HG03045 (cell line): ENCODE measurements around the gene TMEM95.

Experiments
- ATAC-seq: cut with Tn5 transposase; IDR thresholded peaks from one replicate; pipeline ENCODE4 v1.9.1; 2021; ENCODE audit warnings: mild to moderate bottlenecking, moderate library complexity; ENCODE audit not compliant: unreplicated experiment

TMEM95 gene

GRCh38 chr17:7374353-7374752 is 19.4 kb downstream of the TMEM95 start:
- ATAC-seq = no peak

- no peak for ATAC-seq
Observed at GRCh38 chr17:7379134-7379533, 24.2 kb downstream of the TMEM95 start.

GRCh38 chr17:7380321-7380720 is 25.4 kb downstream of the TMEM95 start:
- no peak for ATAC-seq

- ATAC-seq = no peak
Observed at GRCh38 chr17:7380855-7381683, 26.1 kb downstream of the TMEM95 start, which contains the start of gene TNK1. TNK1 (plus strand) TSS chr17:7381089; CDS start chr17:7382927, 1,838 bp downstream.

- no peak for ATAC-seq
Observed at GRCh38 chr17:7382901-7383300, 27.9 kb downstream of the TMEM95 start.

GRCh38 chr17:7383371-7383741 is 28.4 kb downstream of the TMEM95 start:
- no peak for ATAC-seq

- peak; percentile 63 for ATAC-seq
Observed at GRCh38 chr17:7383742-7384488, 29.0 kb downstream of the TMEM95 start.

GRCh38 chr17:7384489-7385081 is 29.6 kb downstream of the TMEM95 start:
- ATAC-seq = no peak

GRCh38 chr17:7388856-7389255 is 33.9 kb downstream of the TMEM95 start:
- ATAC-seq = no peak

- ATAC-seq = no peak
Observed at GRCh38 chr17:7389924-7390910, 35.3 kb downstream of the TMEM95 start.

GRCh38 chr17:7391307-7391706 is 36.4 kb downstream of the TMEM95 start:
- ATAC-seq = no peak

GRCh38 chr17:7392696-7393612 is 38.0 kb downstream of the TMEM95 start:
- ATAC-seq = no peak

GRCh38 chr17:7393613-7394451 is 38.9 kb downstream of the TMEM95 start:
- peak; percentile 54 for ATAC-seq

GRCh38 chr17:7394452-7395191 is 39.7 kb downstream of the TMEM95 start, which contains the start of gene PLSCR3:
PLSCR3 (minus strand) TSS chr17:7394525; CDS start chr17:7394110, 415 bp downstream.
- peak; percentile 71 for ATAC-seq

GRCh38 chr17:7396147-7396546 is 41.2 kb downstream of the TMEM95 start:
- ATAC-seq = no peak

GRCh38 chr17:7398612-7399011 is 43.7 kb downstream of the TMEM95 start:
- no peak for ATAC-seq

- ATAC-seq = no peak
Observed at GRCh38 chr17:7403043-7403726, 48.2 kb downstream of the TMEM95 start.
